GM19193 (cell line): ENCODE measurements around the gene RAB38.

Source experiments
- POLR2A ChIP-seq: IDR thresholded peaks from 4 replicates; pipeline ENCODE4 v1.6.1; 2011; ENCODE audit not compliant: insufficient read depth, insufficient read length; ENCODE audit errors: extremely low read depth

The RAB38 gene

GRCh38 chr11:88179971-88180629 lies 4.9 kb upstream of the RAB38 start:
- TF ChIP-seq POLR2A: no peak

GRCh38 chr11:88179141-88179540 lies 3.9 kb upstream of the RAB38 start:
- TF ChIP-seq POLR2A: no peak

- TF ChIP-seq POLR2A: no peak
These were observed 2.9 kb upstream of the RAB38 start for GRCh38 chr11:88178191-88178590.

- TF ChIP-seq POLR2A: no peak
These were observed 379 bp upstream of the RAB38 start for GRCh38 chr11:88175569-88176075.

GRCh38 chr11:88173956-88174355 lies 1.3 kb downstream of the RAB38 start:
- no peak for TF ChIP-seq POLR2A

DNA sequence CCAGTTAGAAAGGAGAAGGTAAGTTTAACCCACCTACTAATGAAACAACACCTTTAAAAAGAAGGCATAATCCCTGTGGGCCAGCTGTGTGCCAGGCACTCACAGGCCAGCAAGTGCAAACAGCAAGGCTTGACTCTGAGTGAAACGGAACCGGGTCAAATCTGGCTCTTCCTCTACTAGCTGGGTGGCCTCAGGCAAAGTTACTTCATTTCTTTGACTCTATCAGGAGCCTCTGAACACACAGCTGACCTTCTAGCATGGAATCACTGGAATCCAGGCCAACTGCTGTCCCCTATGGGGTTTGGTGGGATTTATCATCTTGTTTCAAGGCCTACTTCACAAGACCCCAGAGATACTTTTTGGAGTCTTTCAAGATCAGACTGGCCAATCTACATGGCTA lies 3.3 kb downstream of the RAB38 start:
- TF ChIP-seq POLR2A: no peak

DNA sequence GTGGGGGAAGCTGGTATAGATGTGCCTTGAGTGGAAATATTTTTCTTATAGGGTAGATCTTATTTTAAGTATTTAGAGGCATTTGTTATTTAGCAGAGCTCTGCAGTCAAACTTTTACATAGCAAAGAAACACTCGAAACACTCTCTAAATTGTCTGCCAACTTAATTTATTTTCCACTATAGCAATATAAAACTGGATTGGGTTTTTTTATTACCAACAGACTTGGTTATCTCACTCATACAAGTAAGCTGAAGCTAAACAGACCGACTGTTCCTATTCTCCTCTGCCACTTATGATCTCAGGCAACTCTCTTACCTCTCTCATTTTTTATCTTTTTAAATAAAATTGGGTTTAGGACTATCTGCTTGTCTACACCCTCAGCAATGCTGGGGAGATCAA lies 4.6 kb downstream of the RAB38 start:
- TF ChIP-seq POLR2A: no peak

- no peak for TF ChIP-seq POLR2A
These were observed 5.4 kb downstream of the RAB38 start for GRCh38 chr11:88169881-88170280.

DNA sequence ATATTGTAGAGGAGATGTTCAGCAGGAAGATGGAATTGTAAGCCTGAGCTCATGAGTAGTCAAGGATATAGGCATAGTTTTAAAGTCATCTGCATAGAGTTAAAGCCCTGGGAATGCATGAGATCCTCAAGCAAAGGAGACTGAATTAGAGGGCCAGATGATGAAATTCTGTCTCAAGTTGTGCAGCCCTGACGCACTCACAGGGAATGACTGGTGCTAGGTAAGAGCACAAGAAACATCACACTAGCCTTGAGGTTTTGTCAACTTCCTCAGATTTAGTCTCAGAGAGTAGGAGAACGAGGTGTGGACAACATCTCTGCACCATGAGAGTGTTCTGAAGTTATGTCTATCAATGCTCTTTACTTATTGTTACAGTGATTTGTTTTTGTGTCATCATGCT lies 5.8 kb downstream of the RAB38 start:
- no peak for TF ChIP-seq POLR2A

GRCh38 chr11:88167853-88168252 lies 7.4 kb downstream of the RAB38 start:
- TF ChIP-seq POLR2A: no peak

- no peak for TF ChIP-seq POLR2A
These were observed 10.2 kb downstream of the RAB38 start for GRCh38 chr11:88164806-88165585.

- TF ChIP-seq POLR2A: no peak
These were observed 10.9 kb downstream of the RAB38 start for GRCh38 chr11:88164320-88164719.

GRCh38 chr11:88158081-88158480 lies 17.2 kb downstream of the RAB38 start:
- no peak for TF ChIP-seq POLR2A

- TF ChIP-seq POLR2A: no peak
These were observed 17.9 kb downstream of the RAB38 start for GRCh38 chr11:88157370-88157769.

DNA sequence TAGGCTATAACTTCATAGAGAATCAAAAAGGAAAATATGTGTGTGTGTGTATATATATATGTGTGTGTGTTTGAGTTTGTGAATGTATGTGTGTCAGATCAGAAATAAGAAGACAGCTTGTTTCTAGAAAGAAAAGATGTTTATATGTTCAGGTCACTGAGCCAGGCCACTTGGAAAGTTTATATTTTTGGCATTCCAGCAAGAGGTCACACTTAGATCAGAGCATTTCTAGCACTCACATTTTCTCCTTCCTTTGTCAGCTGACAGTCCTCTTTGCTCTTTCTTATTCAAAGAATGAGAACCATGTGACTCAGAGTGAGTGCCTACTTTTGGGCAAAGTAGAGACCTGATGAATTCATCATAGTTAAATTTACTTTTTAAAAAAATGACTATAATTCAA lies 22.9 kb downstream of the RAB38 start:
- TF ChIP-seq POLR2A: no peak

- no peak for TF ChIP-seq POLR2A
These were observed 23.5 kb downstream of the RAB38 start for GRCh38 chr11:88151709-88152265.
